OCI-LY1 (cell line): ENCODE measurements around the gene RGS21.

Source experiments
- CTCF ChIP-seq: fragments of 200-600 bp; sonication (generic), shearing (Covaris generic); IDR thresholded peaks from 2 replicates; pipeline ENCODE4 v1.5.1; 2017; ENCODE audit warnings: mild to moderate bottlenecking, antibody characterized with exemption, low read length, moderate library complexity, mixed read lengths
- EZH2 ChIP-seq: fragments of 200-600 bp; sonication (generic), shearing (Covaris generic); IDR thresholded peaks from 2 replicates; pipeline ENCODE4 v1.8.0; 2017; ENCODE audit warnings: borderline replicate concordance, mixed run types, mild to moderate bottlenecking, antibody characterized with exemption, low read length, moderate library complexity, mixed read lengths

- TF ChIP-seq CTCF (no peak), EZH2 (no peak)
These were observed 32.5 kb downstream of the RGS21 start for GRCh38 chr1:192349314-192349713.
